Neural cell (in vitro differentiated cells): ENCODE data around the gene PEAK3. TPM values are rescaled to one million over a fixed set of nuclear protein-coding genes. Genes with fewer than 3 reads are reported as not detected.

Experiments
- H2AFZ ChIP-seq: fragments of 200-600, 300-800 bp; sonication (generic), shearing (Covaris generic); 2 replicates; pipeline ENCODE4 v1.6.0; 2014; ENCODE audit warnings: low read depth, mild to moderate bottlenecking, antibody characterized with exemption, low read length, moderate library complexity
- H3F3A ChIP-seq: fragments of 200-600 bp; shearing (Covaris generic); 2 replicates; pipeline ENCODE4 v1.6.1; 2016; ENCODE audit warnings: mild to moderate bottlenecking, moderate library complexity, mixed read lengths, antibody characterized with exemption, low read length; ENCODE audit not compliant: insufficient read depth, poor library complexity, severe bottlenecking
- H3K27ac ChIP-seq: fragments of 200-600, 300-800 bp; sonication (generic), shearing (Covaris generic); 2 replicates; pipeline ENCODE4 v1.5.1; 2014; ENCODE audit warnings: mild to moderate bottlenecking, low read length, moderate library complexity
- H3K27me3 ChIP-seq: fragments of 300-800, 200-600 bp; sonication (generic), shearing (Covaris generic); 2 replicates; pipeline ENCODE4 v1.6.0; 2014; ENCODE audit warnings: mild to moderate bottlenecking, low read depth, low read length, moderate library complexity; ENCODE audit not compliant: insufficient read depth
- H3K36me3 ChIP-seq: fragments of 300-800, 200-600 bp; sonication (generic), shearing (Covaris generic); 2 replicates; pipeline ENCODE4 v1.5.1; 2014; ENCODE audit warnings: mild to moderate bottlenecking, antibody characterized with exemption, low read length, moderate library complexity; ENCODE audit not compliant: insufficient read depth
- H3K4me2 ChIP-seq: fragments of 300-800, 200-600 bp; sonication (generic), shearing (Covaris generic); 2 replicates; pipeline ENCODE4 v1.6.0; 2014; ENCODE audit warnings: mild to moderate bottlenecking, low read length
- H3K4me3 ChIP-seq: fragments of 300-800, 200-600 bp; sonication (generic), shearing (Covaris generic); 2 replicates; pipeline ENCODE4 v1.5.1; 2014; ENCODE audit warnings: mild to moderate bottlenecking, low read length, moderate library complexity
- H3K79me2 ChIP-seq: fragments of 200-600 bp; shearing (Covaris generic); replicated peaks from 2 replicates; pipeline ENCODE4 v1.6.0; 2014; ENCODE audit warnings: mild to moderate bottlenecking, low read length, moderate library complexity; ENCODE audit not compliant: insufficient read depth
- H3K9ac ChIP-seq: fragments of 300-800, 200-600 bp; sonication (generic), shearing (Covaris generic); 2 replicates; pipeline ENCODE4 v1.6.1; 2016; ENCODE audit warnings: mild to moderate bottlenecking, low read length, mixed read lengths
- H3K9me2 ChIP-seq: fragments of 200-600 bp; shearing (Covaris generic); 2 replicates; pipeline ENCODE4 v1.6.1; 2016; ENCODE audit warnings: mild to moderate bottlenecking, low read length, mixed read lengths; ENCODE audit not compliant: insufficient read depth
- H3K9me3 ChIP-seq: fragments of 200-600, 300-800 bp; sonication (generic), shearing (Covaris generic); 2 replicates; pipeline ENCODE4 v1.6.1; 2016; ENCODE audit warnings: mild to moderate bottlenecking, mixed run types, low read length, moderate library complexity, mixed read lengths
- H4K20me1 ChIP-seq: fragments of 200-600 bp; shearing (Covaris generic); 2 replicates; pipeline ENCODE4 v1.6.1; 2016; ENCODE audit warnings: mild to moderate bottlenecking, mixed run types; ENCODE audit not compliant: insufficient read depth
- EP300 ChIP-seq: fragments of 450-650 bp; conservative IDR thresholded peaks from 2 replicates; pipeline ENCODE4 v1.6.1; 2014; ENCODE audit warnings: antibody characterized with exemption, mild to moderate bottlenecking, moderate library complexity; ENCODE audit not compliant: poor library complexity, severe bottlenecking
- EZH2 ChIP-seq: fragments of 200-600, 300-800 bp; shearing (Covaris generic), sonication (generic); IDR thresholded peaks from 2 replicates; pipeline ENCODE4 v1.6.1; 2014; ENCODE audit warnings: antibody characterized with exemption, low read length, borderline replicate concordance, mild to moderate bottlenecking; ENCODE audit not compliant: insufficient read depth, poor library complexity, severe bottlenecking
- MXI1 ChIP-seq: fragments of 450-650 bp; conservative IDR thresholded peaks from 2 replicates; pipeline ENCODE4 v1.6.1; 2014; ENCODE audit warnings: antibody characterized with exemption, mild to moderate bottlenecking; ENCODE audit not compliant: poor library complexity, severe bottlenecking
- POLR2AphosphoS5 ChIP-seq: IDR thresholded peaks from 2 replicates; pipeline ENCODE4 v1.6.1; 2012
- RAD21 ChIP-seq: fragments of 450-650 bp; conservative IDR thresholded peaks from 2 replicates; pipeline ENCODE4 v1.6.1; 2014; ENCODE audit warnings: antibody characterized with exemption, mild to moderate bottlenecking, moderate library complexity
- REST ChIP-seq: IDR thresholded peaks from 2 replicates; pipeline ENCODE4 v1.6.1; 2012; ENCODE audit warnings: borderline replicate concordance
- SMC3 ChIP-seq: fragments of 450-650 bp; conservative IDR thresholded peaks from 2 replicates; pipeline ENCODE4 v1.6.1; 2014; ENCODE audit warnings: antibody characterized with exemption, mild to moderate bottlenecking, moderate library complexity; ENCODE audit not compliant: poor library complexity
- TAF1 ChIP-seq: IDR thresholded peaks from 2 replicates; pipeline ENCODE4 v1.6.1; 2012; ENCODE audit warnings: low read depth
- polyA plus RNA-seq: library from polyadenylated mRNA; depleted of rRNA; stranded (reverse); fragments of >200 nt; gene quantifications from 2 replicates; pipeline ENCODE4 v1.2.3, GENCODE V29; 2014
- TF ChIP-seq, protein P1 (sequence below): fragments of 450-650 bp; IDR thresholded peaks from 2 replicates; pipeline ENCODE4 v1.5.1; 2014; ENCODE audit warnings: antibody characterized with exemption, mild to moderate bottlenecking, moderate library complexity; ENCODE audit not compliant: poor library complexity, severe bottlenecking

The PEAK3 gene
- polyA plus RNA-seq, 1 donor from 2014 or later, result not detected

DNA sequence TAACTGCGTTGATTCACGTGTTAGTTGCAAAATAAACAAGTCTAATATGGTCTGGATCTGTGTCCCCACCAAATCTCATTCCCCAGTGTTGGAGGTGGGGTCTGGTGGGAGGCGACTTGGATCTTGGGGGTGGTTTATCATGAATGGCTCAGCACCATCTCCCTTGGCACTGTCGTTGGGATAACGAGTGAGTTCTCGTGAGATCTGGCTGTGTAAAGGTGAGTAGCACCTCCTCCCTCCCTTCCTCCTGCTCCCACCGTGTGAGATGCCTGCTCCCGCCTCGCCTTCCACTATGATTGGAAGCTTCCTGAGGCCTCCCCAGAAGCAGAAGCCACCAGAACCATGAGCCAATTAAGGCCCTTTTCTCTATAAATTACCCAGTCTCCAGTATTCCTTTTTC lies 4.8 kb downstream of the PEAK3 start:
- no peak overlapping the region for H2AFZ ChIP-seq
- peaks cover 4% of the 10 kb centered on the region for H3F3A ChIP-seq
- TF ChIP-seq, protein P1, sequence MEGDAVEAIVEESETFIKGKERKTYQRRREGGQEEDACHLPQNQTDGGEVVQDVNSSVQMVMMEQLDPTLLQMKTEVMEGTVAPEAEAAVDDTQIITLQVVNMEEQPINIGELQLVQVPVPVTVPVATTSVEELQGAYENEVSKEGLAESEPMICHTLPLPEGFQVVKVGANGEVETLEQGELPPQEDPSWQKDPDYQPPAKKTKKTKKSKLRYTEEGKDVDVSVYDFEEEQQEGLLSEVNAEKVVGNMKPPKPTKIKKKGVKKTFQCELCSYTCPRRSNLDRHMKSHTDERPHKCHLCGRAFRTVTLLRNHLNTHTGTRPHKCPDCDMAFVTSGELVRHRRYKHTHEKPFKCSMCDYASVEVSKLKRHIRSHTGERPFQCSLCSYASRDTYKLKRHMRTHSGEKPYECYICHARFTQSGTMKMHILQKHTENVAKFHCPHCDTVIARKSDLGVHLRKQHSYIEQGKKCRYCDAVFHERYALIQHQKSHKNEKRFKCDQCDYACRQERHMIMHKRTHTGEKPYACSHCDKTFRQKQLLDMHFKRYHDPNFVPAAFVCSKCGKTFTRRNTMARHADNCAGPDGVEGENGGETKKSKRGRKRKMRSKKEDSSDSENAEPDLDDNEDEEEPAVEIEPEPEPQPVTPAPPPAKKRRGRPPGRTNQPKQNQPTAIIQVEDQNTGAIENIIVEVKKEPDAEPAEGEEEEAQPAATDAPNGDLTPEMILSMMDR, result no peak
- TF ChIP-seq RAD21 (no peak), EP300 (no peak), SMC3 (no peak), MXI1 (no peak), TAF1 (no peak), EZH2 (no peak), POLR2AphosphoS5 (no peak), REST (no peak)
- H3K9me3 ChIP-seq, result no peaks in the 10 kb centered on the region
- H3K27me3 ChIP-seq, result peaks cover 5% of the 10 kb centered on the region
- no peak overlapping the region for H3K4me2 ChIP-seq
- peaks cover 18% of the 10 kb centered on the region for H4K20me1 ChIP-seq
- no peaks in the 10 kb centered on the region for H3K9me2 ChIP-seq
- H3K9ac ChIP-seq, result no peak overlapping the region
- H3K79me2 ChIP-seq, result peaks cover 21% of the 10 kb centered on the region
- H3K27ac ChIP-seq, result no peak overlapping the region
- no peaks in the 10 kb centered on the region for H3K36me3 ChIP-seq
- no peak overlapping the region for H3K4me3 ChIP-seq

DNA sequence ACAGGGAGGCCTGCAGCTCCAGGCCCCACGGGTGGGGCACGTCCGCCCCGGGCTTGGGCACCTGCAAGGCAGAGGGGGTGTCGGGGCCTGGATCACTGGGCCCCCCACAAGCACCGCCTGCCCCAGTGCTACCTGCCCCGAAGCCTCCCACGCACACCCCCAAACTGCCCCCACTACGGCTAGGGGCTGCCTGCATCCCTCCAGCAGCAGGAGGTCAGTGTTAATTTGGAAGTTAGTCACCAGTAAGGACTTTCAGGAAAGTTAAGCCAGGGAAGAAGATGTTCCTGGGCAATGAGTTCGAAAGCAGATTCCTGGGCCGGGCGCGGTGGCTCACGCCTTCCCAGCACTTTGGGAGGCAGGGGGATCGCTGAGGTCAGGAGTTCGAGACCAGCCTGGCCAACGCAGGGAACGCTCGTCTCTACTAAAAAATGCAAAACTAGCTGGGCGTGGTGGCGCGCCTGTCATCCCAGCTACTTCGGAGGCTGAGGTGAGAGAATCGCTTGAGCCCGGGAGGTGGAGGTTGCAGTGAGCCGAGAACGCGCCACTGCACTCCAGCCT lies 5.5 kb downstream of the PEAK3 start:
- H3K4me3 ChIP-seq, result no peak overlapping the region
- peaks cover 25% of the 10 kb centered on the region for H3K79me2 ChIP-seq
- H3K9me3 ChIP-seq, result no peaks in the 10 kb centered on the region
- H3K4me2 ChIP-seq, result no peak overlapping the region
- H3K9ac ChIP-seq, result no peak overlapping the region
- H3K36me3 ChIP-seq, result no peaks in the 10 kb centered on the region
- H3F3A ChIP-seq, result peaks cover 4% of the 10 kb centered on the region
- no peaks in the 10 kb centered on the region for H3K27me3 ChIP-seq
- H3K27ac ChIP-seq, result no peak overlapping the region
- TF ChIP-seq RAD21 (no peak), EP300 (no peak), EZH2 (no peak), REST (no peak)
- H4K20me1 ChIP-seq, result peaks cover 23% of the 10 kb centered on the region
- H3K9me2 ChIP-seq, result no peaks in the 10 kb centered on the region
- H2AFZ ChIP-seq, result no peak overlapping the region
